Neural progenitor cell (in vitro differentiated cells): Measurements from ENCODE around the gene CTDSP2. TPM values are rescaled to one million over a fixed set of nuclear protein-coding genes. Genes with fewer than 3 reads are reported as not detected.

Source experiments
- DNase-seq: peaks from one replicate; pipeline ENCODE4 v3.0.0-alpha.2; 2016; ENCODE audit warnings: low spot score
- H2AFZ ChIP-seq: fragments of 200-600 bp; sonication (generic); replicated peaks from 2 replicates; pipeline ENCODE4 v1.6.1; 2016; ENCODE audit warnings: antibody characterized with exemption
- H3F3A ChIP-seq: fragments of 200-600 bp; sonication (generic); 2 replicates; pipeline ENCODE4 v1.6.1; 2016; ENCODE audit warnings: antibody characterized with exemption, low read depth
- H3K27ac ChIP-seq: fragments of 200-600 bp; sonication (generic); 2 replicates; pipeline ENCODE4 v1.5.1; 2016; ENCODE audit warnings: mild to moderate bottlenecking
- H3K27me3 ChIP-seq: fragments of 200-600 bp; sonication (generic); 2 replicates; pipeline ENCODE4 v1.6.1; 2016; ENCODE audit warnings: mild to moderate bottlenecking, moderate library complexity
- H3K36me3 ChIP-seq: fragments of 200-600 bp; sonication (generic); 2 replicates; pipeline ENCODE4 v1.5.1; 2016
- H3K4me1 ChIP-seq: fragments of 200-600 bp; sonication (generic); 2 replicates; pipeline ENCODE4 v1.6.1; 2016; ENCODE audit warnings: mixed run types
- H3K4me2 ChIP-seq: fragments of 200-600 bp; sonication (generic); 2 replicates; pipeline ENCODE4 v1.6.1; 2016
- H3K4me3 ChIP-seq: fragments of 200-600 bp; sonication (generic); 2 replicates; pipeline ENCODE4 v1.5.1; 2016
- H3K79me2 ChIP-seq: fragments of 200-600 bp; sonication (generic); 2 replicates; pipeline ENCODE4 v1.6.1; 2016; ENCODE audit warnings: low read depth
- H3K9ac ChIP-seq: fragments of 200-600 bp; sonication (generic); 2 replicates; pipeline ENCODE4 v1.6.1; 2016
- H3K9me3 ChIP-seq: fragments of 200-600 bp; sonication (generic); 2 replicates; pipeline ENCODE4 v1.5.1; 2016; ENCODE audit warnings: low read depth
- H4K20me1 ChIP-seq: fragments of 200-600 bp; sonication (generic); 2 replicates; pipeline ENCODE4 v1.6.1; 2016; ENCODE audit warnings: low read depth
- H3K27ac Mint-ChIP-seq: 3 replicates; pipeline ENCODE4 v1.8.0; 2021; ENCODE audit warnings: mixed read lengths
- H3K27me3 Mint-ChIP-seq: 2 replicates; pipeline ENCODE4 v1.8.0; 2022; ENCODE audit warnings: low read depth, mild to moderate bottlenecking, inconsistent platforms, moderate library complexity, mixed read lengths; ENCODE audit not compliant: insufficient read depth
- H3K36me3 Mint-ChIP-seq: 3 replicates; pipeline ENCODE4 v1.8.0; 2021; ENCODE audit warnings: mixed read lengths
- H3K4me1 Mint-ChIP-seq: 3 replicates; pipeline ENCODE4 v1.8.0; 2021; ENCODE audit warnings: mixed read lengths
- H3K4me3 Mint-ChIP-seq: 3 replicates; pipeline ENCODE4 v1.8.0; 2021; ENCODE audit warnings: mild to moderate bottlenecking, moderate library complexity, mixed read lengths
- H3K9me3 Mint-ChIP-seq: 3 replicates; pipeline ENCODE4 v1.8.0; 2020; ENCODE audit warnings: mixed read lengths
- CTCF ChIP-seq: fragments of 200-600 bp; sonication (generic); IDR thresholded peaks from 2 replicates; pipeline ENCODE4 v1.5.1; 2017; ENCODE audit warnings: antibody characterized with exemption, mild to moderate bottlenecking
- EZH2 ChIP-seq: fragments of 200-600 bp; sonication (generic); IDR thresholded peaks from 2 replicates; pipeline ENCODE4 v1.6.1; 2017; ENCODE audit warnings: antibody characterized with exemption, mild to moderate bottlenecking, moderate library complexity
- EZH2phosphoT487 ChIP-seq: fragments of 200-600 bp; sonication (generic); IDR thresholded peaks from 2 replicates; pipeline ENCODE4 v1.6.1; 2017; ENCODE audit warnings: antibody characterized with exemption
- total RNA-seq: library from RNA; depleted of rRNA; stranded (reverse); fragments of >200 nt; gene quantifications from 2 replicates; pipeline ENCODE4 v1.2.3, GENCODE V29; 2015; ENCODE audit warnings: low replicate concordance

Gene CTDSP2
- total RNA-seq, 1 donor from 2014 or later: 43.6 TPM

- H4K20me1 ChIP-seq: no peaks in the 10 kb centered on the region
- Mint-ChIP-seq H3K4me3 (peak within 1 kb of the TSS; percentile 99), H3K27ac (peak within 1 kb of the TSS; percentile 91), H3K36me3 (peaks cover 10% of the 10 kb centered on the region), H3K9me3 (no peaks in the 10 kb centered on the region), H3K4me1 (peaks cover 11% of the 10 kb centered on the region), H3K27me3 (peaks cover 5% of the 10 kb centered on the region)
- peaks cover 20% of the 10 kb centered on the region for H3K79me2 ChIP-seq
- no peak within 1 kb of the TSS for H3K27ac ChIP-seq
- DNase-seq: peak; percentile 97
- H3K36me3 ChIP-seq: no peaks in the 10 kb centered on the region
- TF ChIP-seq EZH2 (no peak), CTCF (peak; percentile 93)
- no peaks in the 10 kb centered on the region for H3K4me1 ChIP-seq
- peak within 1 kb of the TSS; percentile 60 for H2AFZ ChIP-seq
- peak within 1 kb of the TSS; percentile 83 for H3K4me2 ChIP-seq
- H3K9me3 ChIP-seq: no peaks in the 10 kb centered on the region
- H3F3A ChIP-seq: peaks cover 19% of the 10 kb centered on the region
- peak within 1 kb of the TSS; percentile 80 for H3K9ac ChIP-seq
- no peaks in the 10 kb centered on the region for H3K27me3 ChIP-seq
- H3K4me3 ChIP-seq: peak within 1 kb of the TSS; percentile 84
Measured at GRCh38 chr12:57782608-57783465, 63.7 kb downstream of the CTDSP2 start, which contains the start of gene TSFM. TSS of gene TSFM (plus strand) at chr12:57782787. CDS start at chr12:57782802, 15 bp downstream.

GRCh38 chr12:57782243-57782607 lies 64.3 kb downstream of the CTDSP2 start:
- peaks cover 8% of the 10 kb centered on the region for H3K36me3 Mint-ChIP-seq
- peak overlapping the region; percentile 99 for H3K4me3 Mint-ChIP-seq
- peaks cover 11% of the 10 kb centered on the region for H3K4me1 Mint-ChIP-seq
- Histone ChIP-seq H3K27ac (no peak overlapping the region), H4K20me1 (no peaks in the 10 kb centered on the region), H2AFZ (no peak overlapping the region), H3F3A (peaks cover 19% of the 10 kb centered on the region), H3K9ac (no peak overlapping the region), H3K79me2 (peaks cover 20% of the 10 kb centered on the region), H3K4me3 (no peak overlapping the region), H3K36me3 (no peaks in the 10 kb centered on the region), H3K27me3 (no peaks in the 10 kb centered on the region), H3K4me1 (no peaks in the 10 kb centered on the region), H3K9me3 (no peaks in the 10 kb centered on the region), H3K4me2 (no peak overlapping the region)
- no peaks in the 10 kb centered on the region for H3K9me3 Mint-ChIP-seq
- DNase-seq: no peak
- peaks cover 5% of the 10 kb centered on the region for H3K27me3 Mint-ChIP-seq
- TF ChIP-seq EZH2phosphoT487: no peak
- TF ChIP-seq CTCF: no peak
- no peak for TF ChIP-seq EZH2
- no peak overlapping the region for H3K27ac Mint-ChIP-seq

- Histone ChIP-seq H4K20me1 (no peaks in the 10 kb centered on the region), H3F3A (peaks cover 19% of the 10 kb centered on the region), H3K27ac (no peak overlapping the region), H3K36me3 (no peaks in the 10 kb centered on the region), H3K27me3 (no peaks in the 10 kb centered on the region), H3K4me3 (no peak overlapping the region), H3K4me2 (no peak overlapping the region), H3K9me3 (no peaks in the 10 kb centered on the region), H3K4me1 (no peaks in the 10 kb centered on the region), H3K9ac (no peak overlapping the region), H3K79me2 (peaks cover 20% of the 10 kb centered on the region), H2AFZ (no peak overlapping the region)
- peaks cover 5% of the 10 kb centered on the region for H3K27me3 Mint-ChIP-seq
- H3K27ac Mint-ChIP-seq: no peak overlapping the region
- H3K4me1 Mint-ChIP-seq: peaks cover 11% of the 10 kb centered on the region
- no peak overlapping the region for H3K4me3 Mint-ChIP-seq
- no peak for DNase-seq
- H3K9me3 Mint-ChIP-seq: no peaks in the 10 kb centered on the region
- peaks cover 8% of the 10 kb centered on the region for H3K36me3 Mint-ChIP-seq
- TF ChIP-seq CTCF (no peak), EZH2phosphoT487 (no peak), EZH2 (no peak)
Measured at GRCh38 chr12:57781801-57782200, 64.7 kb downstream of the CTDSP2 start.
